ENCODE measurements around the gene MTMR8. TPM values are rescaled to one million over a fixed set of nuclear protein-coding genes. Genes with fewer than 3 reads are reported as not detected.

MTMR8 gene
- polyA plus RNA-seq, 2 of the 4 experiments (the other 2 are of a cell fraction): 1.4 to 1.6 TPM

GRCh38 chrX:64291123-64291522 lies 104.1 kb downstream of the MTMR8 start:
- ChIA-PET POLR2A (no interaction called here), CTCF (no interaction called here)
- FAIRE-seq: no peak
- Histone ChIP-seq H3K27ac (no peak overlapping the region), H3K4me1 (no peaks in the 10 kb centered on the region), H3K4me3 (no peak overlapping the region), H3K4me2 (no peak overlapping the region), H3K9me3 (no peaks in the 10 kb centered on the region)
- TF ChIP-seq CBX8 (IDR thresholded peaks at IDR 0.05) (no peak), PHF8 (IDR thresholded peaks at IDR 0.05; ENCODE audit: borderline replicate concordance, low read depth) (no peak), TP53 (CRISPR knock-in tag; IDR thresholded peaks at IDR 0.05) (no peak), HES2 (IDR thresholded peaks at IDR 0.05) (no peak), HDAC2 (IDR thresholded peaks at IDR 0.05) (no peak), FOSL2 (IDR thresholded peaks at IDR 0.05) (no peak), FOSL2 (CRISPR knock-in tag; IDR thresholded peaks at IDR 0.05) (no peak), RFX5 (IDR thresholded peaks at IDR 0.05) (no peak), CTCF (IDR thresholded peaks at IDR 0.05) (no peak), JUNB (IDR thresholded peaks at IDR 0.05) (no peak), HOXB13 (CRISPR knock-in tag; IDR thresholded peaks at IDR 0.05; ENCODE audit: low read depth) (no peak), CHD2 (IDR thresholded peaks at IDR 0.05; ENCODE audit: low read length, partially characterized antibody) (no peak), NR3C1 (IDR thresholded peaks at IDR 0.05) (no peak), CBX2 (IDR thresholded peaks at IDR 0.05; ENCODE audit: borderline replicate concordance, low read depth) (no peak), EHF (CRISPR knock-in tag; IDR thresholded peaks at IDR 0.05) (no peak), RARB (CRISPR knock-in tag; IDR thresholded peaks at IDR 0.05) (no peak), E2F6 (IDR thresholded peaks at IDR 0.05; ENCODE audit: borderline replicate concordance, low read depth) (no peak), ZNF302 (CRISPR knock-in tag; IDR thresholded peaks at IDR 0.05) (no peak)
- WGBS (ENCODE audit: missing lambda C conversion rate): 3% methylated on average over 2 of the region's 2 CpGs
- no peak for DNase-seq (ENCODE audit: low read depth in 1 of 2, low spot score in 1 of 2)
- ATAC-seq: no peak

GRCh38 chrX:64265265-64265664 lies 130.0 kb downstream of the MTMR8 start:
- no peak for DNase-seq (ENCODE audit: low read depth in 1 of 2, low spot score in 1 of 2)
- POLR2A ChIA-PET: no interaction called here

GRCh38 chrX:64230123-64230970 lies 164.9 kb downstream of the MTMR8 start, which contains the start of gene ASB12:
TSS of gene ASB12 (minus strand) at chrX:64230607. CDS start at chrX:64225650, 4,957 bp downstream.
- H3K27ac ChIP-seq: no peak within 1 kb of the TSS
- TF ChIP-seq CEBPB (IDR thresholded peaks at IDR 0.05) (no peak), PHF8 (IDR thresholded peaks at IDR 0.05; ENCODE audit: borderline replicate concordance, low read depth) (no peak), TP53 (CRISPR knock-in tag; IDR thresholded peaks at IDR 0.05) (no peak)
- no peak within 1 kb of the TSS for H3K4me3 ChIP-seq
- H3K9me3 ChIP-seq: no peaks in the 10 kb centered on the region
- H3K4me2 ChIP-seq: no peak within 1 kb of the TSS
- WGBS (ENCODE audit: missing lambda C conversion rate): 0% methylated on average over 5 of the region's 17 CpGs
- DNase-seq (ENCODE audit: low read depth in 1 of 2, low spot score in 1 of 2) (no peak), FAIRE-seq (no peak), ATAC-seq (no peak)
- no peaks in the 10 kb centered on the region for H3K4me1 ChIP-seq
- CTCF ChIA-PET: no interaction called here
- POLR2A ChIA-PET: no interaction called here

More at GRCh38 chrX:64265265-64265664, 130.0 kb downstream of the MTMR8 start:
- no peaks in the 10 kb centered on the region for H3K4me1 ChIP-seq
- no peak overlapping the region for H3K27ac ChIP-seq
- no peak overlapping the region for H3K4me3 ChIP-seq
- no peak overlapping the region for H3K4me2 ChIP-seq
- TF ChIP-seq HDAC2 (IDR thresholded peaks at IDR 0.05): no peak
- TF ChIP-seq GATA3 (IDR thresholded peaks at IDR 0.05; ENCODE audit: borderline replicate concordance): no peak
- no peak for TF ChIP-seq NPAS2 (CRISPR knock-in tag; IDR thresholded peaks at IDR 0.05; ENCODE audit: borderline replicate concordance)
- CTCF ChIA-PET: interaction anchor here (0.5 kb wide), 1 partner anchor 55 kb away, joined by 3 read pairs; no protein-coding TSS in a partner anchor
- no peaks in the 10 kb centered on the region for H3K9me3 ChIP-seq
- FAIRE-seq (no peak), ATAC-seq (no peak)

Measured in A549 (cell line).